Ectodermal cell (in vitro differentiated cells): ENCODE measurements around the gene BIVM.

Experiments
- H3K27ac ChIP-seq: 2 replicates; pipeline ENCODE4 v1.7.0; 2013; ENCODE audit warnings: mild to moderate bottlenecking, low read depth, low read length; ENCODE audit not compliant: insufficient read depth, poor library complexity, severe bottlenecking
- H3K27me3 ChIP-seq: 2 replicates; pipeline ENCODE4 v1.7.0; 2013; ENCODE audit warnings: mild to moderate bottlenecking, low read length; ENCODE audit not compliant: insufficient read depth, control insufficient read depth, poor library complexity, severe bottlenecking
- H3K36me3 ChIP-seq: one replicate; pipeline ENCODE4 v1.7.0; 2013; ENCODE audit warnings: low read length; ENCODE audit not compliant: control insufficient read depth, insufficient read depth
- H3K4me1 ChIP-seq: one replicate; pipeline ENCODE4 v1.7.0; 2013; ENCODE audit warnings: low read length; ENCODE audit not compliant: control insufficient read depth, insufficient read depth
- H3K4me3 ChIP-seq: 2 replicates; pipeline ENCODE4 v1.7.0; 2013; ENCODE audit warnings: low read depth, low read length, control low read depth; ENCODE audit not compliant: insufficient read depth
- H3K9me3 ChIP-seq: 2 replicates; pipeline ENCODE4 v1.7.0; 2013; ENCODE audit warnings: mild to moderate bottlenecking, low read length, moderate library complexity; ENCODE audit not compliant: control insufficient read depth
- WGBS, 2 experiments: methylation state at CpG; one replicate each; pipeline ENCODE4 v1.1.7; 2013; ENCODE audit warnings: missing lambda C conversion rate in 2 of 2; 5-methylcytosine and 5-hydroxymethylcytosine counted together

BIVM gene

GRCh38 chr13:102812611-102813287 is 13.8 kb downstream of the BIVM start:
- Histone ChIP-seq H3K9me3 (no peaks in the 10 kb centered on the region), H3K4me1 (no peaks in the 10 kb centered on the region), H3K36me3 (no peaks in the 10 kb centered on the region), H3K4me3 (no peak overlapping the region), H3K27me3 (no peaks in the 10 kb centered on the region), H3K27ac (no peak overlapping the region)

- H3K27ac ChIP-seq = no peak overlapping the region
Measured at GRCh38 chr13:102814025-102814607, 15.2 kb downstream of the BIVM start.

GRCh38 chr13:102814793-102815192 is 15.9 kb downstream of the BIVM start:
- no peaks in the 10 kb centered on the region for H3K27me3 ChIP-seq
- WGBS, 2 experiments = 71 to 76% methylated on average over 4 to 5 of the region's 6 CpGs
- no peaks in the 10 kb centered on the region for H3K4me1 ChIP-seq
- no peak overlapping the region for H3K4me3 ChIP-seq
- no peaks in the 10 kb centered on the region for H3K36me3 ChIP-seq
- H3K27ac ChIP-seq = no peak overlapping the region
- H3K9me3 ChIP-seq = no peaks in the 10 kb centered on the region

More at GRCh38 chr13:102814025-102814607, 15.2 kb downstream of the BIVM start:
- Histone ChIP-seq H3K4me3 (no peak overlapping the region), H3K27me3 (no peaks in the 10 kb centered on the region), H3K9me3 (no peaks in the 10 kb centered on the region), H3K4me1 (no peaks in the 10 kb centered on the region), H3K36me3 (no peaks in the 10 kb centered on the region)
- WGBS, 2 experiments = 90 to 94% methylated on average over 7 of the region's 7 CpGs

GRCh38 chr13:102815788-102816187 is 16.9 kb downstream of the BIVM start:
- Histone ChIP-seq H3K4me1 (no peaks in the 10 kb centered on the region), H3K36me3 (no peaks in the 10 kb centered on the region), H3K27ac (no peak overlapping the region), H3K9me3 (no peaks in the 10 kb centered on the region), H3K4me3 (no peak overlapping the region), H3K27me3 (no peaks in the 10 kb centered on the region)
- 93 to 96% methylated on average over 3 of the region's 5 CpGs for WGBS, 2 experiments

GRCh38 chr13:102816708-102817107 is 17.8 kb downstream of the BIVM start:
- Histone ChIP-seq H3K9me3 (no peaks in the 10 kb centered on the region), H3K27me3 (no peaks in the 10 kb centered on the region), H3K4me3 (no peak overlapping the region), H3K36me3 (no peaks in the 10 kb centered on the region), H3K27ac (no peak overlapping the region), H3K4me1 (no peaks in the 10 kb centered on the region)
- WGBS, 2 experiments = 93 to 98% methylated on average over 4 of the region's 4 CpGs

GRCh38 chr13:102817241-102817640 is 18.3 kb downstream of the BIVM start:
- Histone ChIP-seq H3K27me3 (no peaks in the 10 kb centered on the region), H3K27ac (no peak overlapping the region), H3K4me3 (no peak overlapping the region), H3K9me3 (no peaks in the 10 kb centered on the region), H3K36me3 (no peaks in the 10 kb centered on the region), H3K4me1 (no peaks in the 10 kb centered on the region)
- WGBS, 2 experiments = 88 to 100% methylated on average over 1 of the region's 1 CpG

- no peaks in the 10 kb centered on the region for H3K27me3 ChIP-seq
- H3K9me3 ChIP-seq = no peaks in the 10 kb centered on the region
- no peak overlapping the region for H3K27ac ChIP-seq
- no peaks in the 10 kb centered on the region for H3K4me1 ChIP-seq
- H3K4me3 ChIP-seq = no peak overlapping the region
- H3K36me3 ChIP-seq = no peaks in the 10 kb centered on the region
Measured at GRCh38 chr13:102817907-102818306, 19.0 kb downstream of the BIVM start.

GRCh38 chr13:102825400-102825799 is 26.5 kb downstream of the BIVM start:
- Histone ChIP-seq H3K9me3 (no peaks in the 10 kb centered on the region), H3K36me3 (peaks cover 3% of the 10 kb centered on the region), H3K4me1 (no peaks in the 10 kb centered on the region), H3K27me3 (no peaks in the 10 kb centered on the region), H3K4me3 (no peak overlapping the region), H3K27ac (no peak overlapping the region)
- WGBS, 2 experiments = 91 to 92% methylated on average over 4 of the region's 4 CpGs

- Histone ChIP-seq H3K4me1 (no peaks in the 10 kb centered on the region), H3K9me3 (no peaks in the 10 kb centered on the region), H3K4me3 (no peak overlapping the region), H3K27me3 (no peaks in the 10 kb centered on the region), H3K36me3 (peaks cover 3% of the 10 kb centered on the region), H3K27ac (no peak overlapping the region)
- 88 to 89% methylated on average over 8 of the region's 8 CpGs for WGBS, 2 experiments
Measured at GRCh38 chr13:102825921-102826706, 27.2 kb downstream of the BIVM start.

- WGBS, 2 experiments = 41 to 56% methylated on average over 2 to 4 of the region's 4 CpGs
Measured at GRCh38 chr13:102830646-102831045, 31.7 kb downstream of the BIVM start.

More at GRCh38 chr13:102830646-102831045, 31.7 kb downstream of the BIVM start:
- no peaks in the 10 kb centered on the region for H3K27me3 ChIP-seq
- H3K36me3 ChIP-seq = no peaks in the 10 kb centered on the region
- H3K9me3 ChIP-seq = no peaks in the 10 kb centered on the region
- no peak overlapping the region for H3K27ac ChIP-seq
- H3K4me3 ChIP-seq = no peak overlapping the region
- H3K4me1 ChIP-seq = no peaks in the 10 kb centered on the region
